HG03558 (cell line): ENCODE data around the gene ZNF287.
"Not testable (repeated sequence)": the region's sequence is repeated elsewhere in the genome, so short reads cannot be mapped to it uniquely, and the experiment has no call there.

Experiments
- ATAC-seq: cut with Tn5 transposase; IDR thresholded peaks from one replicate; pipeline ENCODE4 v1.9.1; 2021; ENCODE audit warnings: moderate number of reproducible peaks; ENCODE audit not compliant: unreplicated experiment; ENCODE audit errors: extremely low read depth

ZNF287 gene

GRCh38 chr17:16568541-16569357 is at the start of gene ZNF287:
TSS of gene ZNF287 (minus strand) at chr17:16569204. CDS start at chr17:16567731, 1,473 bp downstream.
- ATAC-seq: peak; percentile 68

GRCh38 chr17:16617481-16618060 is 48.6 kb upstream of the ZNF287 start:
- no peak for ATAC-seq

DNA sequence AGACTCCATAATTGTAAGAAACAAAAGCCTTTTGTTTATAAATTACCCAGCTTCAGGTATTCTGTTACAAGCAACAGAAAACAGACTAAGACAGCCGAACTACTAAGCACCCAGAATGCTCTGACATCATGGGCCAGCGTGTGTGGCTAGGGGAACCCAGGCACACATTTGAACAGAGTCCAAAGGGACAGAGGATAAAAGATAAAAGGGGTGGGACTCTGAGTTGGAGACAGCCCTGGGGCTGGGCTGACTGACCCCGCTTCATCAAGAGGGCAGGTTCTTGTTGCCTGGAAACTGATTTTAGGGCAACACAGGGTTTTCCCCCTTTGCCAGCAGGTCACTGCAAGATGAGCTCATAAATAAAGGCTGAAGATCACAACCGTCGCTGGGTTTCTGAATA is 30.5 kb upstream of the ZNF287 start:
- ATAC-seq: no peak

DNA sequence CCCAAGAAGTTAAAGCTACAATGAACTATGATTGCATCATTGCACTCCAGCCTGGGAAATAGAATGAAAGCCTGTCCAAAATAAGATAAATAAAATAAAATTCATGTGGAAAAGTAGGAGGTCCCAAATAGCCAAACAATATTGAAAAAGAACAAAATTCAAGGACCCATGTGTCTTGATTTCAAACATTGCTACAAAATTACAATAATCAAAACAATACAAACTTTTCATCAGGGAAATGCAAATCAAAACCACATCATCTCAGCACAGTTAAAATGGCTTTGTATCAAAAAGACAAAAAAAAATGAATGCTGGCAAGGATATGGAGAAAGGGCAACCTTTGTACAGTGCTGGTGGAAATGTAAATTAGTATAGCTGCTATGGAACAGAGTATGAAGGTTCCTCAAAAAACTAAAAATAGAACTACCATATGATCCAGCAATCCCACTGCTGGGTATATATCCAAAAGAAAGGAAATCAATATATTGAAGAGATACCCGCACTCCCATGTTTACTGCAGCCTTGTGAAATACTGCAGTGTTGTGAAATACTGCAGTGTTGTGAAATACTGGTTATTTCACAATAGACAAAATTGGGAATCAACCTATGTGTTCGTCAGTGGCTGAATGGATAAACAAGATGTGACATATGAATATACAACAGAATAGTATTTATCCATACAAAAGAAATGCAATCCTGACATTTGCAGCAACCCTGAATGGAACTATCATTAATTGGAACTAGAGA is 24.5 kb upstream of the ZNF287 start:
- ATAC-seq: no peak

- peak; percentile 51 for ATAC-seq
These were observed 20.3 kb upstream of the ZNF287 start for GRCh38 chr17:16589097-16589969.

DNA sequence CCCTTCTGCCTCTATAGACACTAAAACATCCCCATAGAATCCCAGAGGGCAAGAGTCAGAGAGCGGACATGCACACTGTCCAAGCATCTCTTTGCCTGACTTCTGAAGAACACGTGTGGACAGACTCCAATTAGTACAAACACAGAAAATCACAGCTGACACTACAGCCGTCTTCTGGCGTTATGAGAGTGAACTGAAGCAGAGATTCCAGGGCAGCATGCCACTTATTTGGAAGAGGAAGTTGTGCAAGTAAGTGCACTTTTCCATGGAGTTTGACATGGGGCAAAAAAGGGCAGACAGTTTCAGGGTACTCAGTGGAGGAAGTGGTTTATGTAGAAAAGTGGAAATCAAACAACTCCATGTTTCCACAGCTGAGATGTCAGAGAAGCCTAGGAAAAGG is 16.8 kb upstream of the ZNF287 start:
- no peak for ATAC-seq

GRCh38 chr17:16584273-16584995 is 15.4 kb upstream of the ZNF287 start:
- peak; percentile 62 for ATAC-seq

DNA sequence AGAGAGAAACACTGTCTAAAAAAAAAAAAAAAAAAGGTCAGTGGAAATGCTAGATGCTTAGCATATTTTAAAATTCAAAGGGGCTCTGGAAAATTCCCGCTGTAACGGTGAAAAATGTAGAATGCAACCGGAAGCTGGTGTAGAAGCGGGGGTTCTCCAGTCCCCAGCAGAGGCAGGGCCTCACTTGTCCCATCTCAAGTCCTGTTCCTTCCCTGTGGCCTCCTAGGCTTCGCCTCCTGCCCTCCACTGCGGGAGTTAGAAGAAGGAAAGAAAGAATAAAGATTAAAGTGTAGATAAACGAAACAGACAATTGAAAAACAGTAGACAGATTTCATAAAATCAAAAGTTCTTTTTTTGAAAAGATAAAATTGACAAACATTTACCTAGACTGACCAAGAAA is 14.8 kb upstream of the ZNF287 start:
- no peak for ATAC-seq

DNA sequence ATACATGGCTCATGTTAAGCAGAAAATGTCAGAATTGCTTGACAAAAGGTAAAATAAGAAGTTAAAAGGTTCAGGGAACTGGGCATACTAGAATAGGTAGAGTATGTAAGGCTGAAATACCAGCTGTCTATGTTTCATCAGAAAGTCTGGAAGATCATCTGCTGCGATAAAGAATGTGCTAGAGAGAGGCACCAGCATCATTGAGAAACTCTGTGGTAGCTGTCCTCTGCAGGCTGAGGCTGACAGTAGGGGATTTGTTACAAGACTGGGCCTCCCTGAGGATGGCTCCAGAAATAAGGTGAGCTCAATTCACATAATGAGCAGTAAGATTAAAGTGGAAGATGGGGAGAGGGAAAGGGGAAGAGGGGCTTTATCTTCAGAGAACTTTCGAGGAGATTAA is 4.5 kb upstream of the ZNF287 start:
- ATAC-seq: no peak

DNA sequence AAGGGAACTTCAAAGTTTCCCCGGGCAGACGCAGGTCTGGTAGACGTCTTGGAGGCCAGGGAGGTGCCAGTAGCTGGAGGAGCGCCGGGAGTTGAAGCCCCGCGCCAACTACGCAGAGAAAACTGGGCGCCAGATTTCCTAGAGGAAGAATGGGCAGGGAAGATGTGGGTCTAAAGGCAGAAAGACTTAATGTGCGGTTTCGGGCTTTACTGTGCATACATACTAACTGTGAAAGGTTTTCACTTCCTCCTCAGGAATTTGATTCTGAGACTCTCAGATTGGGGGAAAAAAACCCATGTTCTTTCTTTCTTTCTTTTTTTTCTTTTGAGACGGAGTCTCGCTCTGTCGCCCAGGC is 331 bp upstream of the ZNF287 start:
- ATAC-seq: peak; percentile 29

DNA sequence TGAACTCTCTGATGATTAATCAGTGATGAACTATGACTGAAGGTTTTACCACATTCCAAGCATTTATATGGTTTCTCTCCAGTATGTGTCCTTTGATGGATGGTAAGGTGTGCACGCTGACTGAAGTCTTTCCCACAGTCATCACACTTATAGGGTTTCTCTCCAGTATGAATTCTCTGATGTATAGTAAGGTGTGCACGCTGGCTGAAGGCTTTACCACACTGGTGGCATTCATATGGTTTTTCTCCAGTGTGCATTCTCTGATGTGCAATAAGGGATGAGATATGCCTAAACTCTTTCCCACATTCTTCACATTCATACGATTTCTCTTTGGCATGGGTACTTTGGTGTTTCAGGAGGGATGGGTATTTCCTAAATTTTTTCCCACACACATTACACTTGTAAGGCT is 16.4 kb downstream of the ZNF287 start:
- ATAC-seq: no peak

GRCh38 chr17:16551878-16552636 is 16.9 kb downstream of the ZNF287 start:
- ATAC-seq: no peak

GRCh38 chr17:16537130-16537458 is 31.9 kb downstream of the ZNF287 start:
- ATAC-seq: no peak

- no peak for ATAC-seq
These were observed 34.8 kb downstream of the ZNF287 start for GRCh38 chr17:16534236-16534635.

- ATAC-seq: no peak
These were observed 39.1 kb downstream of the ZNF287 start for GRCh38 chr17:16529906-16530305.

DNA sequence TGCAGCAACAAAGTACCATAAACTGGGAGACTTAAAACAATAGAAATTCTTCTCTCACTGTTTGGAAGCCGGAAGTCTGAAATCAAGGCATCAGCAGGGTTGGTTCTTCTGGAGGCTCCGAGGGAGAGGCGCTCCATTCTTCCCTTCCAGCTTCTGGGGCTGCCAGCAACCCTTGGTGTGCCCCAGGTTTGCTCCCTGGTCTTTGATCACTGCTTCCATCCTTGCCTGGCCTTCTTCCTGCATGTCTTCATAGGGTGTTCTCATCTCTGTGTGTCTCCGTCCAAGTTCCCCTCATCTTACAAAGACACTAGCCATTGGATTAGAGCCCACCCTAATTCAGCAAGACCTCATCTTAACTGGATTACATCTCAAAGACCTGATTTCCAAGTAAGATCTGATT is 41.7 kb downstream of the ZNF287 start:
- no peak for ATAC-seq

GRCh38 chr17:16525556-16525955 is 43.4 kb downstream of the ZNF287 start:
- not testable (repeated sequence) for ATAC-seq

DNA sequence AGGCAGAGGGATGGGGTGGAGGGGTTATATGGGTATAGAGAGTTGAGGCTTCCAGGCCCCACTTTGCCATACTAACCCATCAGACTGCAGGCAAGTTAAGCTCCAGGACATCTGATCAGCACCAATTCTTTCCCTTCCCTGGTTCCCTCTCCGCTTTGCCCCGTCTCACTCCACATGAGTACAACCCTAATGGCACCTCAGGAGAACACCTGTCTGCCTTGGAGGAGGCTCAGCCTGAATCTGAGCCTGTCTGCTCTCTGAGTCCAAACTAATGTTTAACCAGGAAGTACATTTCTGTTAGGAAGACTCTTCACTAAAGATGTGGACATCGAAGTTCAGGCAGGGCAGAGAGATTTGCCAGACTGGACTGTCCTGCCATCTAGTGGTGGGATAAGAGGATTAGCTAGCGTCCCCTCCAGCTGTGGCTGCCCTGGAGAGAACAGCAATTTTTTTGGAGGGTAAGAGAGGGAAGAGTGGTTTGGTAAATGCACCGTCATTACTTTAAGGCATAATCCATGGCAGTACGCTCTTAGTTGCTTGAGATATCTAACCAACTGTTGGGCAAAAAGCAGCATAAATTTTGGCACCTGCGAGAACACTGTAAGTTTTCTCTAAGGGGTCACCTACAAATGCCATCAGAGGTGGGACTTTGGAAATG is 47.8 kb downstream of the ZNF287 start:
- no peak for ATAC-seq

- ATAC-seq: no peak
These were observed 50.0 kb downstream of the ZNF287 start for GRCh38 chr17:16519021-16519420.
